ENCODE measurements around the gene HSPA4L. TPM values are rescaled to one million over a fixed set of nuclear protein-coding genes. Genes with fewer than 3 reads are reported as not detected.

HSPA4L gene
- total RNA-seq, 3 donors from 2014 or later (not counting 1 experiment from before 2014, with no cell fraction given) = not detected

- Histone ChIP-seq H3K27ac (ENCODE audit: low read length) (no peak overlapping the region), H3K27me3 (ENCODE audit: control insufficient read depth, insufficient read depth, low read length) (peaks cover 2% of the 10 kb centered on the region), H3K4me1 (ENCODE audit: control insufficient read depth, insufficient read depth, low read length) (no peaks in the 10 kb centered on the region), H3K36me3 (ENCODE audit: control insufficient read depth, insufficient read depth, low read length) (no peaks in the 10 kb centered on the region), H3K9me3 (ENCODE audit: control insufficient read depth, insufficient read depth, low read length) (no peaks in the 10 kb centered on the region), H3K4me3 (ENCODE audit: low read length) (no peak overlapping the region)
- 100% methylated on average over 1 of the region's 4 CpGs for WGBS (ENCODE audit: insufficient coverage)
- no peak for DNase-seq
- H3K27me3 Mint-ChIP-seq (ENCODE audit: low read depth in 2 of 2) = peaks cover 2 to 3% of the 10 kb centered on the region in 2 donors
- no peak overlapping the region for H3K4me3 Mint-ChIP-seq
- ATAC-seq = no peak
- H3K27ac Mint-ChIP-seq = no peak overlapping the region
- intact Hi-C loops (cut with micrococcal nuclease) = no loop called here
- no peaks in the 10 kb centered on the region for H3K36me3 Mint-ChIP-seq
- H3K9me3 Mint-ChIP-seq = no peaks in the 10 kb centered on the region
- no peaks in the 10 kb centered on the region for H3K4me1 Mint-ChIP-seq
- TF ChIP-seq, protein P1, sequence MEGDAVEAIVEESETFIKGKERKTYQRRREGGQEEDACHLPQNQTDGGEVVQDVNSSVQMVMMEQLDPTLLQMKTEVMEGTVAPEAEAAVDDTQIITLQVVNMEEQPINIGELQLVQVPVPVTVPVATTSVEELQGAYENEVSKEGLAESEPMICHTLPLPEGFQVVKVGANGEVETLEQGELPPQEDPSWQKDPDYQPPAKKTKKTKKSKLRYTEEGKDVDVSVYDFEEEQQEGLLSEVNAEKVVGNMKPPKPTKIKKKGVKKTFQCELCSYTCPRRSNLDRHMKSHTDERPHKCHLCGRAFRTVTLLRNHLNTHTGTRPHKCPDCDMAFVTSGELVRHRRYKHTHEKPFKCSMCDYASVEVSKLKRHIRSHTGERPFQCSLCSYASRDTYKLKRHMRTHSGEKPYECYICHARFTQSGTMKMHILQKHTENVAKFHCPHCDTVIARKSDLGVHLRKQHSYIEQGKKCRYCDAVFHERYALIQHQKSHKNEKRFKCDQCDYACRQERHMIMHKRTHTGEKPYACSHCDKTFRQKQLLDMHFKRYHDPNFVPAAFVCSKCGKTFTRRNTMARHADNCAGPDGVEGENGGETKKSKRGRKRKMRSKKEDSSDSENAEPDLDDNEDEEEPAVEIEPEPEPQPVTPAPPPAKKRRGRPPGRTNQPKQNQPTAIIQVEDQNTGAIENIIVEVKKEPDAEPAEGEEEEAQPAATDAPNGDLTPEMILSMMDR (IDR thresholded peaks at IDR 0.05) = no peak
These were observed 10.4 kb upstream of the HSPA4L start for GRCh38 chr4:127771535-127772275.

DNA sequence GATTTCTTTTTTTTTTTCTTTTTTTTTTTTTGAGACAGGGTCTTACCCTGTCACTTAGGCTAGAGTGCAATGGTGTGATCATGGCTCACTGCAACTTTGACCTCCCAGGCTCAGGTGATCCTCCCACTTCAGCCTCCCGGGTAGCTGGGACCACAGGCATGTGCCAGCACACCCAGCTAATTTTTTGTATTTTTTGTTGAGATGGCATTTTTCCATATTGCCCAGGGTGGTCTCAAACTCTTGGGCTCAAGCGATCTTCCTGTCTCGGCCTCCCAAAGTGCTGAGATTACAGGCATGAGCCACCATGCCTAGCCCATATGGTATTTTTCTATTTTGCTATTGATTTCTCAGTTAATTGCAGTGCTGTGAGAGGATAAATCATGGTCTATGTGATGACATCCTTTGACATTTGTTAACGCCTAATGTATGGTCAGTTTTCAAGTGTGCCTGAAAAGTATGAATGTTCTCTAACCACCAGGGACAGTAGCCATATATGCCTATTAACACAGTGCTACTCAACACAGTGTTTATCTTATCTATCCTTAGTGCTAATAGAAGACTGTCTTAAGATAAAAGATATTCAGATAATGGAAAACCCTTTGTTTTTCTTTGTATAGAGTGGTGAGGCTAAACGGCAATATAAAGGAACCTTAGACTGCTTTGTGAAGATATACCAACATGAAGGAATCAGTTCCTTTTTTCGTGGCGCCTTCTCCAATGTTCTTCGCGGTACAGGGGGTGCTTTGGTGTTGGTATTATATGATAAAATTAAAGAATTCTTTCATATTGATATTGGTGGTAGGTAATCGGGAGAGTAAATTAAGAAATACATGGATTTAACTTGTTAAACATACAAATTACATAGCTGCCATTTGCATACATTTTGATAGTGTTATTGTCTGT is 9.1 kb upstream of the HSPA4L start:
- ATAC-seq = no peak

DNA sequence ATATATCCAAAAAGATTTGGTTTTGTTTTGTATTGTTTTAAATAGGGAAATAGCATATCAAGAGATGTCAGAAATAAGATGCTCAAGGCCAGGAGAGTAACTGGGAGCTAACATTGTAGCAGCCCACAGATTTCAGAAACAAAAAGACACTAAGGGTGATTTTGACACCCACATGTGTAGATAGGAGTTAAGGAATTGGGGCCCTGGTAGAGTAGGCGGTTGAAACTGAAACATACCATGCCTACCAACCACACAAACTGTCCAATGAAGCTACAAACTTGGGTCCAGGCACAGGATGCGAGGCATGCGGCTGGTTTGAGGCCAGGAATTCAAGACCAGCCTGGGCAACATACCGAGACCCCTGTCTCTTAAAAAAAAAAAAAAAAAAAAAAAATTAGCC is 6.3 kb upstream of the HSPA4L start:
- Mint-ChIP-seq H3K9me3 (peaks cover 2 to 3% of the 10 kb centered on the region in 2 donors), H3K36me3 (no peaks in the 10 kb centered on the region), H3K27ac (no peak overlapping the region), H3K27me3 (ENCODE audit: low read depth in 2 of 2) (peaks cover 24 to 32% of the 10 kb centered on the region in 2 donors), H3K4me1 (no peaks in the 10 kb centered on the region), H3K4me3 (no peak overlapping the region)
- H3K4me3 ChIP-seq (ENCODE audit: low read length) = no peak overlapping the region
- no peaks in the 10 kb centered on the region for H3K9me3 ChIP-seq (ENCODE audit: control insufficient read depth, insufficient read depth, low read length)
- TF ChIP-seq, protein P1 (IDR thresholded peaks at IDR 0.05) = no peak
- ATAC-seq (no peak), DNase-seq (no peak)
- no peaks in the 10 kb centered on the region for H3K36me3 ChIP-seq (ENCODE audit: control insufficient read depth, insufficient read depth, low read length)
- H3K27me3 ChIP-seq (ENCODE audit: control insufficient read depth, insufficient read depth, low read length) = peaks cover 12% of the 10 kb centered on the region
- no peaks in the 10 kb centered on the region for H3K4me1 ChIP-seq (ENCODE audit: control insufficient read depth, insufficient read depth, low read length)
- intact Hi-C loops (cut with micrococcal nuclease) = no loop called here
- WGBS (ENCODE audit: insufficient coverage) = 100% methylated on average over 3 of the region's 4 CpGs
- no peak overlapping the region for H3K27ac ChIP-seq (ENCODE audit: low read length)

More for the DNA sequence above, 9.1 kb upstream of the HSPA4L start:
- Histone ChIP-seq H3K9me3 (ENCODE audit: control insufficient read depth, insufficient read depth, low read length) (no peaks in the 10 kb centered on the region), H3K4me3 (ENCODE audit: low read length) (no peak overlapping the region), H3K27ac (ENCODE audit: low read length) (no peak overlapping the region), H3K36me3 (ENCODE audit: control insufficient read depth, insufficient read depth, low read length) (no peaks in the 10 kb centered on the region), H3K4me1 (ENCODE audit: control insufficient read depth, insufficient read depth, low read length) (no peaks in the 10 kb centered on the region), H3K27me3 (ENCODE audit: control insufficient read depth, insufficient read depth, low read length) (peaks cover 2% of the 10 kb centered on the region)
- Mint-ChIP-seq H3K9me3 (no peaks in the 10 kb centered on the region), H3K27me3 (ENCODE audit: low read depth in 2 of 2) (peaks cover 7 to 16% of the 10 kb centered on the region in 2 donors), H3K4me3 (no peak overlapping the region), H3K27ac (no peak overlapping the region), H3K36me3 (no peaks in the 10 kb centered on the region), H3K4me1 (no peaks in the 10 kb centered on the region)
- no peak for DNase-seq
- intact Hi-C loops (cut with micrococcal nuclease) = no loop called here
- TF ChIP-seq, protein P1 (IDR thresholded peaks at IDR 0.05) = no peak
- 96% methylated on average over 9 of the region's 10 CpGs for WGBS (ENCODE audit: insufficient coverage)
